Activated T-helper 2 cell treated with anti-CD3 and anti-CD28 coated beads, Interferon-gamma antibody, Interleukin-2, Interleukin-4, amounts not matched to agents 10 μg/mL and 5 μg/mL and 100 μg/mL, durations not matched to agents 14 hours and 24 hours and 36 hours (primary cell): Measurements from ENCODE around the gene B4GALT7. TPM values are rescaled to one million over a fixed set of nuclear protein-coding genes. Genes with fewer than 3 reads are reported as not detected.
"Not testable (repeated sequence)": the region's sequence is repeated elsewhere in the genome, so short reads cannot be mapped to it uniquely, and the experiment has no call there.

Experiments used
- DNase-seq: peaks from one replicate; pipeline ENCODE4 v3.0.0; 2021; ENCODE audit warnings: low spot score
- H3K27ac Mint-ChIP-seq: one replicate; pipeline ENCODE4 v1.8.0; 2021; ENCODE audit warnings: mixed read lengths
- H3K27me3 Mint-ChIP-seq: one replicate; pipeline ENCODE4 v1.8.0; 2021; ENCODE audit warnings: low read depth, mixed read lengths
- H3K36me3 Mint-ChIP-seq: one replicate; pipeline ENCODE4 v1.8.0; 2021; ENCODE audit warnings: low read depth, mixed read lengths
- H3K4me1 Mint-ChIP-seq: one replicate; pipeline ENCODE4 v1.8.0; 2021; ENCODE audit warnings: low read depth, mixed read lengths
- H3K4me3 Mint-ChIP-seq: one replicate; pipeline ENCODE4 v1.8.0; 2021; ENCODE audit warnings: low read depth, mild to moderate bottlenecking, moderate library complexity, mixed read lengths
- H3K9me3 Mint-ChIP-seq: one replicate; pipeline ENCODE4 v1.8.0; 2021; ENCODE audit warnings: mixed read lengths
- intact Hi-C: fragments of 100-400 bp; cut with micrococcal nuclease; formaldehyde crosslinking; loops from one replicate; pipeline ENCODE4 v1.15.1; 2023
- total RNA-seq: library from RNA; stranded (reverse); gene quantifications from 2 replicates; pipeline ENCODE4 v1.2.3, GENCODE V29; 2022

The B4GALT7 gene
- total RNA-seq, 1 donor from 2014 or later: 20.9 TPM

GRCh38 chr5:177624172-177624571 is 24.2 kb downstream of the B4GALT7 start:
- H3K36me3 Mint-ChIP-seq: peaks cover 39% of the 10 kb centered on the region
- H3K27ac Mint-ChIP-seq, H3K27me3 Mint-ChIP-seq, DNase-seq, intact Hi-C loops, H3K4me3 Mint-ChIP-seq, H3K9me3 Mint-ChIP-seq, H3K4me1 Mint-ChIP-seq: not testable (repeated sequence)

- H3K36me3 Mint-ChIP-seq, intact Hi-C loops, DNase-seq, H3K4me1 Mint-ChIP-seq, H3K4me3 Mint-ChIP-seq, H3K27me3 Mint-ChIP-seq, H3K9me3 Mint-ChIP-seq, H3K27ac Mint-ChIP-seq: not testable (repeated sequence)
Observed at GRCh38 chr5:177630186-177630585, 30.3 kb downstream of the B4GALT7 start.

- H3K4me1 Mint-ChIP-seq, intact Hi-C loops, H3K27ac Mint-ChIP-seq, H3K27me3 Mint-ChIP-seq, DNase-seq, H3K4me3 Mint-ChIP-seq: not testable (repeated sequence)
- Mint-ChIP-seq H3K36me3 (peaks cover 12% of the 10 kb centered on the region), H3K9me3 (peaks cover 22% of the 10 kb centered on the region)
Observed at GRCh38 chr5:177634912-177635311, 35.0 kb downstream of the B4GALT7 start.

- H3K27me3 Mint-ChIP-seq, H3K4me3 Mint-ChIP-seq, H3K27ac Mint-ChIP-seq, intact Hi-C loops, DNase-seq, H3K4me1 Mint-ChIP-seq: not testable (repeated sequence)
- Mint-ChIP-seq H3K36me3 (peaks cover 28% of the 10 kb centered on the region), H3K9me3 (peaks cover 19% of the 10 kb centered on the region)
Observed at GRCh38 chr5:177645462-177645861, 45.5 kb downstream of the B4GALT7 start.

GRCh38 chr5:177651235-177651634 is 51.3 kb downstream of the B4GALT7 start:
- H3K27ac Mint-ChIP-seq, H3K4me1 Mint-ChIP-seq, H3K27me3 Mint-ChIP-seq, DNase-seq, H3K4me3 Mint-ChIP-seq, intact Hi-C loops: not testable (repeated sequence)
- peaks cover 19% of the 10 kb centered on the region for H3K9me3 Mint-ChIP-seq
- H3K36me3 Mint-ChIP-seq: peaks cover 32% of the 10 kb centered on the region

GRCh38 chr5:177657846-177658245 is 57.9 kb downstream of the B4GALT7 start:
- DNase-seq, H3K27me3 Mint-ChIP-seq, intact Hi-C loops, H3K27ac Mint-ChIP-seq, H3K9me3 Mint-ChIP-seq, H3K4me1 Mint-ChIP-seq, H3K4me3 Mint-ChIP-seq: not testable (repeated sequence)
- peaks cover 19% of the 10 kb centered on the region for H3K36me3 Mint-ChIP-seq

- intact Hi-C loops, DNase-seq, H3K27ac Mint-ChIP-seq, H3K9me3 Mint-ChIP-seq, H3K4me3 Mint-ChIP-seq, H3K27me3 Mint-ChIP-seq, H3K4me1 Mint-ChIP-seq: not testable (repeated sequence)
- H3K36me3 Mint-ChIP-seq: peaks cover 20% of the 10 kb centered on the region
Observed at GRCh38 chr5:177658542-177658941, 58.6 kb downstream of the B4GALT7 start.

Other genes starting within 250 kb of the B4GALT7 start
- gene LMAN2, start 248.5 kb upstream of the B4GALT7 start, total RNA-seq: 130 and 137 TPM in 2 replicates
- gene RGS14, start 242.2 kb upstream of the B4GALT7 start, total RNA-seq: 36.2 and 40.5 TPM in 2 replicates
- not detected in 2 replicates for gene SLC34A1, start 215.7 kb upstream of the B4GALT7 start, total RNA-seq
- not detected in 2 replicates for gene PFN3, start 199.5 kb upstream of the B4GALT7 start, total RNA-seq
- gene F12, start 190.6 kb upstream of the B4GALT7 start, total RNA-seq: 3.5 and 5.8 TPM in 2 replicates
- 131 and 134 TPM in 2 replicates for gene GRK6, start 173.5 kb upstream of the B4GALT7 start, total RNA-seq
- gene PRR7, start 153.3 kb upstream of the B4GALT7 start, total RNA-seq: 12.1 and 13.0 TPM in 2 replicates
- 28.7 and 32.9 TPM in 2 replicates for gene DBN1, start 126.5 kb upstream of the B4GALT7 start, total RNA-seq
- gene PDLIM7, start 102.5 kb upstream of the B4GALT7 start, total RNA-seq: 85.4 and 86.9 TPM in 2 replicates
- gene DOK3, start 90.3 kb upstream of the B4GALT7 start, total RNA-seq: 3.3 and 4.9 TPM in 2 replicates
- gene DDX41, start 83.2 kb upstream of the B4GALT7 start, total RNA-seq: 138 and 144 TPM in 2 replicates
- 75.8 and 81.0 TPM in 2 replicates for gene FAM193B, start 45.6 kb upstream of the B4GALT7 start, total RNA-seq
- gene TMED9, start 7.9 kb upstream of the B4GALT7 start, total RNA-seq: 174 and 175 TPM in 2 replicates
- gene FAM153A, start 182.8 kb downstream of the B4GALT7 start, total RNA-seq: 16.3 and 20.1 TPM in 2 replicates